Type B pancreatic cell (in vitro differentiated cells): ENCODE results near the gene MOB3B. TPM values are rescaled to one million over a fixed set of nuclear protein-coding genes. Genes with fewer than 3 reads are reported as not detected.

ENCODE experiments used
- DNase-seq: peaks from one replicate; pipeline ENCODE4 v3.0.0; 2021; ENCODE audit warnings: mixed read lengths; ENCODE audit not compliant: unreplicated experiment; ENCODE audit errors: extremely low spot score
- H3K27ac Mint-ChIP-seq: 2 replicates; pipeline ENCODE4 v1.8.0; 2021; ENCODE audit warnings: mild to moderate bottlenecking, mixed read lengths
- H3K27me3 Mint-ChIP-seq: 2 replicates; pipeline ENCODE4 v1.8.0; 2021; ENCODE audit warnings: mixed read lengths
- H3K36me3 Mint-ChIP-seq: 2 replicates; pipeline ENCODE4 v1.8.0; 2021; ENCODE audit warnings: mixed read lengths
- H3K4me1 Mint-ChIP-seq: one replicate; pipeline ENCODE4 v1.8.0; 2021; ENCODE audit warnings: mixed read lengths; ENCODE audit not compliant: unreplicated experiment
- H3K4me3 Mint-ChIP-seq: 2 replicates; pipeline ENCODE4 v1.8.0; 2021; ENCODE audit warnings: mild to moderate bottlenecking, mixed read lengths
- H3K9me3 Mint-ChIP-seq: 2 replicates; pipeline ENCODE4 v1.8.0; 2021; ENCODE audit warnings: mixed read lengths
- total RNA-seq: library from RNA; stranded (reverse); gene quantifications from 2 replicates; pipeline ENCODE4 v1.2.1, GENCODE V29; 2021; ENCODE audit warnings: low replicate concordance
- TF ChIP-seq, protein P1 (sequence below): fragments of 200-600 bp; sonication (generic); conservative IDR thresholded peaks from 2 replicates; pipeline ENCODE4 v1.5.0; 2021; ENCODE audit warnings: antibody characterized with exemption, mild to moderate bottlenecking

MOB3B gene
- total RNA-seq, 1 donor from 2014 or later, result 27.5 TPM

DNA sequence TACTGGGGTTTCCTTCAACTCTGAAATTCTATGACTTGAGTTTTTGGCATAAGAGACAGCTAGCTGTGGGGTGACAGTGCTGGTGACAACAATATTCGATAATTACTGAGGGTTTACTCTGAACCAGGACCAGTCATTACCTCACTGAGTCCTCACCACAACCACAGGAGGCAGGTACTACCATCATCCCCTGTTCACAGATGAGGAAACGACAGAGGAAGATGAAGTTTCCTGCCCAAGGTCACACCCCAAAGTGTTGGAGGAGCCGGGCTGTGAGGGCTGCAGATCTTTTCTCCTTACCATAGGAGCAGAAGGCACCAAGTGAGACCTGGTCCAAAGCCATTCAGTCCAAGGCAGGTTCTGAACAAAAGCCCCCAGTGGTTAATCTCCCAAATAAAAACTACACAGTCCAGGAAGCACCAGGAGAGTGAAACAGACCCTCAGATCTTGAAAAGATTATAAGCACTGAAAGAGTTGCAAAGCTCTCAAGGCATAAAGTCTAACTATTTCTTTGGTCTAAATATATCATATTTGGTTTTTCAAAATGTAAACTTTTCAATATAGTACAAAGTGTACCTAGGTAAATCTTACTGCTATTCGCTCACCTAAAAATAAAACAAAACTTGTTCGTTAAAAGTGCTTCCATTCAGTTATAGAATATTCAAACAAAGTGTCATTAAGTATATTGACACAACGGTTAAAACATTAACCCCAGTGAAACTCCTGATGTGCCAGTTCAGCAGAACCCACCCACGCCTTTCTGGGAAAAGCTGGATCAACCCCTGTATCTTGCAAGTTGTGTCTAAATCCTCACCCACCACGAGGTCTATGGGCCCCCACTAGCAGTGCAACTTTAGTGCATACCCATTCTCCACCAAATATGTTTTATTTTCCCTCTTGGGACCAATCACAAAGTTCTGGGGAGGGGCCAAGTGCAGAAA, 150.0 kb downstream of the MOB3B start:
- H3K36me3 Mint-ChIP-seq, result no peaks in the 10 kb centered on the region
- no peak for DNase-seq
- no peaks in the 10 kb centered on the region for H3K9me3 Mint-ChIP-seq
- no peaks in the 10 kb centered on the region for H3K27me3 Mint-ChIP-seq
- peaks cover 57% of the 10 kb centered on the region for H3K4me1 Mint-ChIP-seq
- TF ChIP-seq, protein P1, sequence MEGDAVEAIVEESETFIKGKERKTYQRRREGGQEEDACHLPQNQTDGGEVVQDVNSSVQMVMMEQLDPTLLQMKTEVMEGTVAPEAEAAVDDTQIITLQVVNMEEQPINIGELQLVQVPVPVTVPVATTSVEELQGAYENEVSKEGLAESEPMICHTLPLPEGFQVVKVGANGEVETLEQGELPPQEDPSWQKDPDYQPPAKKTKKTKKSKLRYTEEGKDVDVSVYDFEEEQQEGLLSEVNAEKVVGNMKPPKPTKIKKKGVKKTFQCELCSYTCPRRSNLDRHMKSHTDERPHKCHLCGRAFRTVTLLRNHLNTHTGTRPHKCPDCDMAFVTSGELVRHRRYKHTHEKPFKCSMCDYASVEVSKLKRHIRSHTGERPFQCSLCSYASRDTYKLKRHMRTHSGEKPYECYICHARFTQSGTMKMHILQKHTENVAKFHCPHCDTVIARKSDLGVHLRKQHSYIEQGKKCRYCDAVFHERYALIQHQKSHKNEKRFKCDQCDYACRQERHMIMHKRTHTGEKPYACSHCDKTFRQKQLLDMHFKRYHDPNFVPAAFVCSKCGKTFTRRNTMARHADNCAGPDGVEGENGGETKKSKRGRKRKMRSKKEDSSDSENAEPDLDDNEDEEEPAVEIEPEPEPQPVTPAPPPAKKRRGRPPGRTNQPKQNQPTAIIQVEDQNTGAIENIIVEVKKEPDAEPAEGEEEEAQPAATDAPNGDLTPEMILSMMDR, result no peak
- H3K4me3 Mint-ChIP-seq, result peak overlapping the region; percentile 54
- H3K27ac Mint-ChIP-seq, result peak overlapping the region; percentile 55

DNA sequence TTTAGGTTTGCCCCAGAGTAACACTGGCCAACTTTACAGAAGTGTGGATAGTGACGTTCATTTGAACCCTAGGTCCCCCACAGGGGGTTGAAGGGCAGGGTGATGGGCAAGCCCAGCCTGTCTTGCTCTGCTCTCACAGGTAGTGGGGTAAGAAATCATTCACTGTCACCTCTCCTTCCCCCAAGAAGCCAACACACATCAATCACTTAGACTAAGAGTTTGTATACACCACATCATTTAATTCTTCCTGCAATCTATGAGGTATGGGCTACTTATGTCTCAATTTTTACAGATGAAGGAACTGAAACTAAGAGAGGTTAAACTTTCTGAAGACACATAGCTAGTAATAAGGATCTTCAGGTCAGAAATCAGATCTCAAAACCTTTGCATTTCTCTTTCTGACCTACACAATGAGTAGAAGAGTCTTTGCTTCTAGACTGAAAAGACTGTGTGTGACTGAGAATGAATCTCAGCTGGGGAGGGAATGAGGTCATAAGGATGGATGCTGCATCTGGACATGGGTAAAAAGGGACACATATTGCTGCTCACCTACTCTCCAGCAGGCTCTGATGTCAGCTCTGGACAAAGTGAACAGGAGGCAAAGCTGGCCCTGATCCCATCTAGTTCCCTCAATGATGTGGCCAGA, 151.7 kb downstream of the MOB3B start:
- no peak for DNase-seq

DNA sequence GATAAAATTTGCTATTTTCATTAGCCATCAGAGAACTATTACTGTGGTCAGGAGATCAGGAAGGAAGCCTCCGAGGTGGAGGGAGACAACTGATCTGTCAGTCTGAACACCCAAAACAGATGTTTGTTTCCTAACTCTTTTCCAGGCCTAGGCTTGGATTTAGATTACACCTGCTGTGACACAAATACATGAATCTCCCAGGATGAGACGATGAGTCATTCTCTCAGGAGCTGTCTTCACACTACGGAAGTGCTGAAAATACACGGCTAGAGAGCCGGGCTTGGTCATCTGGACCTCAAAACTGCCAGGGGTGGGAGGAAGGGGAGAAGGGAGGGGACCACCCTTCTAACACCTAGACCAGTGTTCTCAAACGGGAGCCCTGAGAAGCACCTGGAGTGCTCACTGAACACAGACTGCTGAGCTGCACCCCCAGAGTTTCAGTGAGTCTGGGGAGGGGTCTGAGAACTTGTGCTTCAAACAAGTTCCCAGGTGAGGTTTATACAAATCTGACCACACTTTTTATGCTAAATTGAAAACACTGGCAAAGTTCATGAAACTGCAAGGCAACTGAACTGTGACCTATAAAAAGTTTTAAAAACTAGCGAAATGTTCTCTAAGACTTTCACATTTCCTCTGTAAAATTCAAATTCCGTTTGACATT, 152.3 kb downstream of the MOB3B start:
- H3K9me3 Mint-ChIP-seq, result no peaks in the 10 kb centered on the region
- H3K36me3 Mint-ChIP-seq, result no peaks in the 10 kb centered on the region
- DNase-seq, result no peak
- H3K27me3 Mint-ChIP-seq, result no peaks in the 10 kb centered on the region
- TF ChIP-seq, protein P1, result no peak
- no peak overlapping the region for H3K4me3 Mint-ChIP-seq
- H3K4me1 Mint-ChIP-seq, result peaks cover 41% of the 10 kb centered on the region
- peak overlapping the region; percentile 5 for H3K27ac Mint-ChIP-seq

More for the DNA sequence above, 151.7 kb downstream of the MOB3B start:
- Mint-ChIP-seq H3K27ac (no peak overlapping the region), H3K36me3 (no peaks in the 10 kb centered on the region), H3K4me1 (peaks cover 43% of the 10 kb centered on the region), H3K27me3 (no peaks in the 10 kb centered on the region), H3K9me3 (no peaks in the 10 kb centered on the region), H3K4me3 (peak overlapping the region; percentile 3)
- TF ChIP-seq, protein P1, result no peak

DNA sequence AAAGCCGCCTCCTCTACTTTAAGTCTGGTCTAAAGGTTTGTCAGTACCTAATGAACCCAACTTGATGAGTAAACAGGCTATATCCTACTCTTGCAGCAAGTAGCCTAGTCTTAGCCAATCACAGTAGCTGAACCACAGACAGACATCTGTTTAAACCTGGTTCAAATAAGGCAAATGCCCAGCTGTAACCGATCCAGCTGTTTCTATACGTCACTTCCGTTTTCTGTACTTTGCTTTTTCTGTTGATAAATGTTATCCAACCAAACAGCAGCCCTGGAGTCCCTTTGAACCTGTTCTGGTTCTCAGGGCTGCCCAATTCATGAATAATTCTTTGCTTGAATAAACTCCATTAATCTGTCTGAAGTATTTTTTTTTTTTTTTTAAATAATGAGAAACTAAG, 155.8 kb downstream of the MOB3B start:
- peaks cover 40% of the 10 kb centered on the region for H3K4me1 Mint-ChIP-seq
- no peak overlapping the region for H3K4me3 Mint-ChIP-seq
- TF ChIP-seq, protein P1, result no peak
- no peaks in the 10 kb centered on the region for H3K36me3 Mint-ChIP-seq
- no peak for DNase-seq
- no peak overlapping the region for H3K27ac Mint-ChIP-seq
- no peaks in the 10 kb centered on the region for H3K9me3 Mint-ChIP-seq
- H3K27me3 Mint-ChIP-seq, result no peaks in the 10 kb centered on the region

DNA sequence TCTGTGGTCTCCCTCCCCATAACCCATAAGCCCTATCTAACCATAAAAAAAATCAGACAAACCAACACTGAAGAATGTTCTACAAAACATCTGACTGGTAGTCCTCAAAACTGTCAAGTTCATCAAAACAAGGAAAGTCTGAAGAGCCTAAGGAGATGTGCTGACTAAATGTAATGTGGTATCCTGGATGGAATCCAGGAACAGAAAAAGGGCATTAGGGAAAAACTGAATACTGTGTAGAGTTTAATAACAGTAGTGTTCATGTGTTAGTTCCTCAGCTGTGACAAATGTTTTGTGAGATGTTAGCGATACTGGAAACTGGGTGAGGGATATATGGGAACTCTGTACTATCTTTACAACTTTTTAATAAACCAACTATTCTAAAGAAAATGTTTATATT, 157.0 kb downstream of the MOB3B start:
- Mint-ChIP-seq H3K27ac (no peak overlapping the region), H3K36me3 (no peaks in the 10 kb centered on the region), H3K27me3 (no peaks in the 10 kb centered on the region), H3K9me3 (no peaks in the 10 kb centered on the region), H3K4me1 (peaks cover 39% of the 10 kb centered on the region), H3K4me3 (peak overlapping the region; percentile 4)
- no peak for DNase-seq
- TF ChIP-seq, protein P1, result no peak
